Measurements from ENCODE around the gene SPDL1.

DNA sequence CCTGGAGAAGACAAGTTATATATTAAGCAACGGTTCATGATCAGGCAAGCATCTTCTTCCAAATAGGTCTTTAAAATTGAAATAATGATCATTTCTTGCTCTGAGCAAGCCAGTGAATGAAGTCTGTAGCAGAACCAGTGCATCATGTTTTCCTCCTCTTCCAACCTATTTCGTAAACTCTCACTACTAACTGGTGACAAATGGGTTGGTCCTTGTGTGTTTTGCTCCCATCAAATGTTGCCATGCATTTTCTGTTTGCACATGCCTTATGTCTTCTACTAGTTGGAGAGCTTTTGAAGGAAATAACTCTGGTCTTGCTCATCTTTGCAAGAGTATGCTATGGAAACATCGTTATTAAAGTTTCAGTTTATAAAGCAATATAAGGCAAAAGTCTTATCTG, 37.2 kb upstream of the SPDL1 start:
- TF ChIP-seq GABPA (IDR thresholded peaks at IDR 0.05; ENCODE audit: low read depth) = no peak
- TF ChIP-seq, protein P1, sequence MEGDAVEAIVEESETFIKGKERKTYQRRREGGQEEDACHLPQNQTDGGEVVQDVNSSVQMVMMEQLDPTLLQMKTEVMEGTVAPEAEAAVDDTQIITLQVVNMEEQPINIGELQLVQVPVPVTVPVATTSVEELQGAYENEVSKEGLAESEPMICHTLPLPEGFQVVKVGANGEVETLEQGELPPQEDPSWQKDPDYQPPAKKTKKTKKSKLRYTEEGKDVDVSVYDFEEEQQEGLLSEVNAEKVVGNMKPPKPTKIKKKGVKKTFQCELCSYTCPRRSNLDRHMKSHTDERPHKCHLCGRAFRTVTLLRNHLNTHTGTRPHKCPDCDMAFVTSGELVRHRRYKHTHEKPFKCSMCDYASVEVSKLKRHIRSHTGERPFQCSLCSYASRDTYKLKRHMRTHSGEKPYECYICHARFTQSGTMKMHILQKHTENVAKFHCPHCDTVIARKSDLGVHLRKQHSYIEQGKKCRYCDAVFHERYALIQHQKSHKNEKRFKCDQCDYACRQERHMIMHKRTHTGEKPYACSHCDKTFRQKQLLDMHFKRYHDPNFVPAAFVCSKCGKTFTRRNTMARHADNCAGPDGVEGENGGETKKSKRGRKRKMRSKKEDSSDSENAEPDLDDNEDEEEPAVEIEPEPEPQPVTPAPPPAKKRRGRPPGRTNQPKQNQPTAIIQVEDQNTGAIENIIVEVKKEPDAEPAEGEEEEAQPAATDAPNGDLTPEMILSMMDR (IDR thresholded peaks at IDR 0.05; ENCODE audit: insufficient read depth, low read length) = no peak
- no peak for TF ChIP-seq POLR2AphosphoS5 (IDR thresholded peaks at IDR 0.05; ENCODE audit: low read depth)
- TF ChIP-seq, protein P2, sequence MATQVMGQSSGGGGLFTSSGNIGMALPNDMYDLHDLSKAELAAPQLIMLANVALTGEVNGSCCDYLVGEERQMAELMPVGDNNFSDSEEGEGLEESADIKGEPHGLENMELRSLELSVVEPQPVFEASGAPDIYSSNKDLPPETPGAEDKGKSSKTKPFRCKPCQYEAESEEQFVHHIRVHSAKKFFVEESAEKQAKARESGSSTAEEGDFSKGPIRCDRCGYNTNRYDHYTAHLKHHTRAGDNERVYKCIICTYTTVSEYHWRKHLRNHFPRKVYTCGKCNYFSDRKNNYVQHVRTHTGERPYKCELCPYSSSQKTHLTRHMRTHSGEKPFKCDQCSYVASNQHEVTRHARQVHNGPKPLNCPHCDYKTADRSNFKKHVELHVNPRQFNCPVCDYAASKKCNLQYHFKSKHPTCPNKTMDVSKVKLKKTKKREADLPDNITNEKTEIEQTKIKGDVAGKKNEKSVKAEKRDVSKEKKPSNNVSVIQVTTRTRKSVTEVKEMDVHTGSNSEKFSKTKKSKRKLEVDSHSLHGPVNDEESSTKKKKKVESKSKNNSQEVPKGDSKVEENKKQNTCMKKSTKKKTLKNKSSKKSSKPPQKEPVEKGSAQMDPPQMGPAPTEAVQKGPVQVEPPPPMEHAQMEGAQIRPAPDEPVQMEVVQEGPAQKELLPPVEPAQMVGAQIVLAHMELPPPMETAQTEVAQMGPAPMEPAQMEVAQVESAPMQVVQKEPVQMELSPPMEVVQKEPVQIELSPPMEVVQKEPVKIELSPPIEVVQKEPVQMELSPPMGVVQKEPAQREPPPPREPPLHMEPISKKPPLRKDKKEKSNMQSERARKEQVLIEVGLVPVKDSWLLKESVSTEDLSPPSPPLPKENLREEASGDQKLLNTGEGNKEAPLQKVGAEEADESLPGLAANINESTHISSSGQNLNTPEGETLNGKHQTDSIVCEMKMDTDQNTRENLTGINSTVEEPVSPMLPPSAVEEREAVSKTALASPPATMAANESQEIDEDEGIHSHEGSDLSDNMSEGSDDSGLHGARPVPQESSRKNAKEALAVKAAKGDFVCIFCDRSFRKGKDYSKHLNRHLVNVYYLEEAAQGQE (IDR thresholded peaks at IDR 0.05; ENCODE audit: insufficient replicate concordance, low read depth) = no peak
- no peak for TF ChIP-seq SPI1 (IDR thresholded peaks at IDR 0.05; ENCODE audit: borderline replicate concordance, low read depth)
